Stimulated activated CD4-positive, alpha-beta T cell treated with anti-CD3 and anti-CD28 coated beads, Interleukin-15, amount 100 ng/mL, for 1 hour (primary cell): Measurements from ENCODE around the gene MRAP2.

ENCODE experiments used
- DNase-seq, 2 donors: peaks; one replicate each; pipeline ENCODE4 v3.0.0-alpha.2; 2020; ENCODE audit warnings: low read depth in 1 of 2, low spot score in 1 of 2

The MRAP2 gene, protein sequence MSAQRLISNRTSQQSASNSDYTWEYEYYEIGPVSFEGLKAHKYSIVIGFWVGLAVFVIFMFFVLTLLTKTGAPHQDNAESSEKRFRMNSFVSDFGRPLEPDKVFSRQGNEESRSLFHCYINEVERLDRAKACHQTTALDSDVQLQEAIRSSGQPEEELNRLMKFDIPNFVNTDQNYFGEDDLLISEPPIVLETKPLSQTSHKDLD

DNA sequence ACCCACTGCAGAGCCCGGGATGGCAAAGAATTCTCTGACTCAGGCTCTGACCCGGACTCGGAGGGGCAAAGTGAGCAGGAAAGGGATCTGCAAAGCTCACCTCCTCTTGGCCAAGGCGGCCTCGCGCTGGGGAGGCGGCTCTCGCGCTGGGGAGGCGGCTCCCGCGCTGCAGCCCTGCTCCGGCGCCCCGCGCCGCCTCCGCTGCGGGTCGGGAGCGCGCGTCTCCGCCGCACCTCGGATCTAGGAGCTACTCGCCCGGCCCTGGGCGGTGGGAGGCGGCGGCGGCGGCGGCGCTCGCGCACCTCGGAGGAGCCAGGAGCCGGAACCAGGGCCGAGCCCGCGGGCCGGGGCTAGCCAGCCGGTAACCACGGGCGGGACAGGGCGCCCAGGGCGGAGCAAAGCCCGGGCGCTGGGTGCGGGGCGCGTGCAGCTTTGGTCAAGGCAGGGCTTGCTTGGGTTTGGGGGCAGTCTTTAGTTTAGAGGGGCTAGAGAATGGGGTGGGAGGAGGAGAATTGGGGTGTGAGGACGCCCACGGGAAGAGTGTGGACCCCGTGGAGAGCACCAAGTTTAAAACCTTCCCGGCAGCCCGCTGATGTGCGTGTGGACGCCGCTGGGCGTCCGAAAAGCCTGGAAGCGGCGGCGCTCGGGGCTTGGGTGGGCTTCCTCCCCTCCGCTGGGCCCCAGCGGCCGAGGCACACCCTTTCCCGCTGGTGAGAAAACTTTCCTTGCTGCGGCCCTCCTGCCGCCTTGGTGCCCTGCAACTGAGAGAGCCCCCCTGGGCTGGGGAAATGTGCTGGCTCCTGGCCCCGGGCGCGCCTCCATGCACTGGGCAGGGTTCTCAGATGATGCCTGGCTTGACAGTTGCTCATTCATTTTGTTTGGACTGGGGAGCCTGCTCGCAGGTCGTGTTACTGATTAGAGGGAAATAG lies at the start of gene MRAP2:
TSS of gene MRAP2 (plus strand) at position 250 of the 929 bp plus-strand sequence. CDS start 21,547 bp downstream, outside the sequence.
- no peak for DNase-seq

GRCh38 chr6:83984411-83984810 lies 49.2 kb upstream of the MRAP2 start:
- no peak for DNase-seq

- DNase-seq: no peak
Measured at GRCh38 chr6:83985308-83985713, 48.3 kb upstream of the MRAP2 start.

GRCh38 chr6:83985715-83986114 lies 47.9 kb upstream of the MRAP2 start:
- DNase-seq: no peak

DNA sequence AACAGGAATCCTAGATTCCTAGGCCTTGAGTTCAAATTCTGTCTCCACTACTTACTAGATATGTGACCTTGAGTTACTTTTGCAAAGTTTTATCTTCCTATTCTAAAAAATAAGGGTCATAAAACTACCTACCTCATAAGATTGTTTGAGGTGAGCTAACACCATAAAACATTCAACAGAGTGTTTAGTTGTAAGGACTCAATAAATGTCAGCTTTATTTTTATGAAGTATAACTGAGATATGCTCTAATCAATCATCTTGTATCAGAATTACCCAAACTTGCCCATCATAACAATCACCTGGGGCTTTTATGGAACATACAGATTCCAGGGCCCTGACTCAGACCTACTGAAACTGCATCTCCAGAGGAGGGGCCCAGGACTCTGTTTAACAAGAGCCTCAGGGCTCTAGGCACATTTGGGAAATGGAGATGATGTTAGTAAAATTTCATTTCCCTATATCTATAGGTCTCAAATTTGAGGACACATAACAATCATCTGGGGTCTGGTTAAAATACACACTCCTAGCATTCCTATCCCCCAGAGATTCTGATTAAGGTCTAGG lies 35.5 kb upstream of the MRAP2 start:
- DNase-seq: no peak

DNA sequence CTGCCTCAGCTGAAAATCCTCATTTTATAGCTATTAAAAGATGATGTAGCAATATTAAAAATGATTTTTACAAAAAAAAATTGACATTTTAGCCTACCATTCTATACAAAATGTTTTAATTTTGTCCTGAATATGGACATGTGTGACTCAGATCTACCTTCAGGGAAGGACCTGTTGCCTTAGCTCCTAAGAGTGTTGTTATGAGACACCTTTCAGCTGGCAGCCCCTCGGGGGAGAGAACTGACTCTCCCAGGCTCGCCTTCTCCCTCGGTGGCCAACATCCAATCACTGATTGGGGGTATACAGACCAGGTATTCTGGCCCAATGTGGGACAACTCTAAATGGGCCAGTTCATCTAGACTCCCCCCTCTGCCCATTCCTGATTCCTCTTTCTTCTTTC lies 32.5 kb upstream of the MRAP2 start:
- no peak for DNase-seq

- no peak for DNase-seq
Measured at GRCh38 chr6:84002226-84002625, 31.3 kb upstream of the MRAP2 start.

GRCh38 chr6:84003131-84003530 lies 30.4 kb upstream of the MRAP2 start:
- no peak for DNase-seq

GRCh38 chr6:84003654-84004053 lies 29.9 kb upstream of the MRAP2 start:
- no peak for DNase-seq

DNA sequence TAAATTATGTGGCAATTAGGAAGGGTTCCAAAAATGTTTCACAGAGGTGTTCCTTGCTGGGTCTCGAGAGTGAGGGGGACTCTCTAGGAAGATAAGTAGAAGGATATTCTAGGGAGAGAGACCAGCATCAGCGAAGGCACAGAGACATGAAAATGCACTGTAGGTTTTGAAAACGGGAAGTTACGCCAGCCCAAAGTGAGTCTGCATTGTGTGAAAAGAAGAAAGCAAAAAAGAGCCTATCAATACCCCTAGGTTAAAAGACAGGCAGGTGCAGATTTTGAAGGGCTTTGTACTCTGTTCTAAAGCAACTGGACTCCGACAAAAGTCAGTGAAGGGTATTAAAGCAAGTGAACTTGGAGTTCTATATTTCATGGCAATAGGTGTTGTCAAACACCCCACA lies 25.7 kb upstream of the MRAP2 start:
- no peak for DNase-seq

GRCh38 chr6:84013354-84013753 lies 20.2 kb upstream of the MRAP2 start:
- DNase-seq: no peak

DNA sequence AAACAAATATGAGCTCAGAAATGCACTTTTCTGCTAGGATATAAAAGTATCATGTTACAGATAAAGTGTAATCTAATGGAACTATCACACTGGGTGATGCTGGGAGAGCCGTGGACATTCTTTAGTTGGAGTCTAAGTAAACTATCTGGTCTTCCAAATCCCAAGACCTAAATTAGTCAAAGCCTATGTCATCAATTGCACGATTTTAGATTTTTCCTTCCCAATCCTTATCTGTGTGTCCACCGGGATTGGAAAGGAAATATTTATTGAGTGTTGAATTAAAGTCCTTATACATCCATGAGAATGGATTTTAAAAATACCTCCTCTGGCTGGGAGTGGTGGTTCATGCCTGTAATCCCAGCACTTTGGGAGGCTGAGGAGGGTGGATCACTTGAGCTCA lies 19.6 kb upstream of the MRAP2 start:
- DNase-seq: no peak

DNA sequence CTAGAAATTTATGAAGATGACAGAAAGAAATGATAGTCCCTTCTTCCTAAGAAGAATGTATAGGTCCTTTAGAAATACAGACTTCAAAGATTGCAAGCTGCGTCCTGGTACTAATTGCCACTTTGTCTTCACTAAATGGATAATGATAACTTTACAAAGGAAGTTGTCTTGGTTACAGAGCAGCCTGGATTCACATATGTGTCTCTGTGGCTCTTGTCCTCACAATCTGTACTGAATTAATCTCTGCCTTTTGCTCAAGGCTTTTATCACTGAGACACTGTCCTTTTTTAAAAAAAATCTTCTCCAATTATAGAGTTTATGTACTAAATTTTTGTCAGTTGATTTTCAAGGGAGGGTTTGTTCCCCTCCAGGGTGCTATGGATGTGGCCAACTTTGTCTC lies 17.5 kb upstream of the MRAP2 start:
- no peak for DNase-seq

DNA sequence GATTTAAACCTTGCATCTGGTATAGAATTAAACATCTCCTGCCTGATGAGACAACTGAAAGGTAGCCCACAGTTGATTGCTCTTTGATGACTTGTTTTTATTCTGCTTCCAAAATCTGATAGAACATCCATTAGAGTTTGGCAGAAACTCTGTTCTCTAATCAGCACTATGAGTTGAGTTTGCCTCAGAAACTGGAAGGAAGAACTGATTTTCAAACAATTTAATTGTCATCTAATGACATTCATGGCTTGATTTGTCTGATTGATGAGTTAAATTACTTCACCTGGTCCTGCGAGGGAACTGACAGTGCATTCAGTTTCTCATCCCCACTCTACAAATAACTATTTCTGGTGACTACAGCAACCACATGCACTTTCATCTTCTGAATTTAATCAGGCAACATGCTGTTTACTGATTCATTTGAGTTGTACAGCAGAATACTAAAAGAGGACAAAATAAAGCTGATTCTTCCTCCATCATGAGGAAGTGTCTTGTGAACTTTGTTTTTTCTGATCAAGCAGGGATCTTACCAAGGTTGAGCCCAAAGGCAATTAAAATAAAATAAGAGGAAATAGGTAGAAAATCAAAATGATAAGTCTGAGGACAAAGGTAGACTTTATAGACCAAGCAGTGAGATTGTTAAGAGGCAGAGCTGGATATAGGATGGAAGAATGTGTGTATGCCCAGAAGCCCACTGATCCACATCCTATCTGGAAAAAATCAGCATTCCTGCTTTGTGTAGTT lies 15.7 kb upstream of the MRAP2 start:
- no peak for DNase-seq

- no peak for DNase-seq
Measured at GRCh38 chr6:84018453-84019061, 15.0 kb upstream of the MRAP2 start.

GRCh38 chr6:84019141-84019841 lies 14.3 kb upstream of the MRAP2 start:
- DNase-seq: no peak

GRCh38 chr6:84019842-84020211 lies 13.7 kb upstream of the MRAP2 start:
- DNase-seq: no peak

DNA sequence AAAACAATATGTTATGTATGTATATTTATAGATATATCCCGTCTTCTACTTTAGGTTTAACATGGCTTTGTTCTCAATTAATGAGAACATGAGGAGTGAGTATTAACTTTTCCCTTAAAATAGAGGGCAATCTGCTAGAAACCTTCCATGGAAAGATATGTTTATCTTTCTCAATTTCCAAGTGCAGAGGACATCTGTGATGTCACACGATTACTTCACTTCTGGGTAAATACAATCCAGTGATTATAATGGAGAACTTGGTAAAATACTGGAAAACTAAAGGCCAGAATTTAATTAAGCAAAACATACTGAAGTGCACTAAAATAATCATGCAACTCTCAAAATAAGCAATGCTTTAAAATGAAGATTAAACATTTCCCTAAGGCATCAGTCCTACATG lies 11.9 kb upstream of the MRAP2 start:
- no peak for DNase-seq

DNA sequence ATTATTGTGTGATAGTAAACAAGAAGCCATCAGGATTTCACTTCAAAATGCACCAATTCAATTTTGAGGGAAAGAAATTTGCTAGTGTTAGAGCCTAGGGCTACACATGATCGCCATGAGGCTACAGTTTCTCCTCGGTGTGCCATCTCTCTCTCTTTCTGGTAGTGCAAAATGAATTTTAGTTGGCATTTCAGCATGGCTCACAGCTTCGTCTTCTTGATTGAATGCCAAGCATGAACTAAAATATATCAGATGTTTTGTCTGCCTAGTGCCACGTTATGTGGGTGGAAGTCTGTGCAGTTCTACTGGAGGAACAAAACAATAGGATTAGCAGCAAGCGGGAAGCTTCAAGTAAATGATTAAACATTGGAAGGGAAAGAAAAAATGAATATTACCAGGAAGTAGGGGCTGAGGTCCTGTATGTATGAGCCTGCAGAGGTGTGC lies 6.8 kb upstream of the MRAP2 start:
- no peak for DNase-seq

DNA sequence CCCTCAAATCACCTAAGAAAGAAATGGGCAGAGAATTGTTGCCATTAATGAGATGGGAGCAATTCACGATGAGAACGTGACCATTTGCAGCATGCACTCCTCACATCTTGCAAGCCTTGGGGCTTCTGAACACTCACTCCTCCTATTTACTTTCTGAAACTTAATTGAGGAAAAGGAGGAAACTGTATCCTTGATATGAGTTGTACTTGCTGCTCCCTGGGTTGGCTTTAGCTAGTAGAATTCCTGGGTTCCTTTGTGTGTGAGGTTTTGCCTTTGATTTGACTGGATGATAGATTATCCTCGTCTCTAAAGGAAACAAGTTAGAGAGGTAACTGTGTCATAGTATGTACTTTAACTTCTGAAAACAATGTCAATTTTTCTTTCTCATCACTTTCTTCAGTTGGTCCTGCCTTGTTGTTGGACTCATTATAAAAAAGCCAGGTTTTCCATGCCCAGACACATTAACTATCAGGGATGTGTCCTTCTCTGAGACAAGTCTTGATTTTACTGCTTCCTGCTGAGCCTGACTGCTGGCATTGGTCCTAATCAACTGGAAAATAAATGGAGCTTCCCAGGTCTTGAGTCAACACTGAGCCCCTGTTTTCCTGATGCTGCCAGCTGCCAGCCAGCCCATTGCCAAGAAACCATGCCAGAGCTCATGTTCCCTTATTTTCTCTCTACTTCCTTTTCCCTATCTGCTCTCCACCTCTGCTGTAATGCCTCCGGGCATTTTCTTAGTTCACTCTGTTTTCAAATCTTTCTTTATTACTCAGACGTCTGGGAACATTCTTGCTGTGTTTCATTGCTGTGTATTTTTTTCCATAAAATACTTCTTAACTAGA lies 6.0 kb upstream of the MRAP2 start:
- no peak for DNase-seq
